ENCODE results near the gene LGI1. TPM values are rescaled to one million over a fixed set of nuclear protein-coding genes. Genes with fewer than 3 reads are reported as not detected.
"Not testable (repeated sequence)": the region's sequence is repeated elsewhere in the genome, so short reads cannot be mapped to it uniquely, and the experiment has no call there.

LGI1 gene
- total and polyA plus RNA-seq, 2 experiments from 2014 or later = not detected

GRCh38 chr10:93820434-93820833, 62.7 kb downstream of the LGI1 start:
- Histone ChIP-seq H3K27ac (no peak overlapping the region), H3K27me3 (peaks cover 10% of the 10 kb centered on the region), H3K36me3 (no peaks in the 10 kb centered on the region), H3K4me3 (no peak overlapping the region), H3K4me1 (ENCODE audit: low read depth) (peaks cover 4% of the 10 kb centered on the region), H3K9me3 (ENCODE audit: low read depth) (no peaks in the 10 kb centered on the region)
- no peak for TF ChIP-seq CTCF (IDR thresholded peaks at IDR 0.05; ENCODE audit: low read depth, low read length)
- no peak for DNase-seq (ENCODE audit: low read depth in 1 of 2, low spot score in 1 of 2)

DNA sequence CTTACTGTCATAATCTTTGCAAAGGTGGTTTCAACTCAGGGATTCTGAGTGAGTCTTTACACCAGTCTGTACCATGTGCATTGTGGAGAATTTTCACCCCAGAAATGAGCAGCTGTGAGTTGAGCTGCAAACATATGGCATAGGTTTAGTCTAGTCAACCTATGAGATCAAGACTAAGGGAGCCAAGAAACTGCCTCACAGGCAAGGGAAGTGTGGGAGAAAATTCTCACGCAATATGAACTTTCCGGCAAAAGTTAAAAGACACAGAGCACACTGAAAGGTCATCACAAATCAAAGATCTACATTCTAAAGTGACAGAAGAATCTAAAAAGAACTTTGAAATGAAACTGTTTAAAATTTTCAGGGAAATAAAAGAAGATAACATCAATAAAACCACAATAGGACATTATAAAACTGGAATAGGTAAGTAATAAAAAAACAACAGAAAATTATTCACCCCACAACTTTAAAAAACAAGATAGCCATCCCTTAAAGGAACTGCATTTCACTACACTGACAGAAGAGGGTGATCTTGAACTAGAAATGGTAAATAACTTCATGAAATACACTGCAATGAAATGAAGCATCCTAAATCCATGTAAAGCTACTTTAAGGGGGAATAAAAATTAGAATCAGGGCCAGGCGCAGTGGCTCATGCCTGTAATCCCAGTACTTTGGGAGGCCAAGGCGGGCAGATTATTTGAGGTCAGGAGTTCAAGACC, 63.5 kb downstream of the LGI1 start:
- Histone ChIP-seq H3K4me1 (ENCODE audit: low read depth) (no peaks in the 10 kb centered on the region), H3K9me3 (ENCODE audit: low read depth) (no peaks in the 10 kb centered on the region), H3K36me3 (no peaks in the 10 kb centered on the region), H3K4me3 (no peak overlapping the region), H3K27me3 (peaks cover 10% of the 10 kb centered on the region), H3K27ac (no peak overlapping the region)
- DNase-seq (ENCODE audit: low read depth in 1 of 2, low spot score in 1 of 2) = peak; percentile 45 to 68
- TF ChIP-seq CTCF (IDR thresholded peaks at IDR 0.05; ENCODE audit: low read depth, low read length) = peak; percentile 53

DNA sequence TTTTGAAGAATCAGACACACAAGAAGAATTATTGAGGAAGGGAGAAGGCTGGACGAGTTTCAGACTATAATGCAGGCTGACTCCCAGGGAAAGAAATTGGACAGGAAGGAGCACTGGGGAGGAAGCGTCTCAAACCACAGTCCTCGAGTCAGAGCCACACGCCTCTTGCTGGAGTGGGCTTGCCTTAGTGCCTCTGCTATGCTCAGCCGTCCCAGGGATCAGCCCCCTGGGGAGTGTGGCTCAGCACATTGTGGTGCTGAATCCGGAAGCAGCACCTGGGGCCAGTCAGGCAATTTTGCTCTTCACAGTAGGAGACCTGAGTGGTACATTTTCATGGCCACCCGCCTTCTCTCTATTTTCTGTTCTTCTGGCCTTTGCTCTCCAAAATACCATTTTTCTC, 68.6 kb downstream of the LGI1 start:
- Histone ChIP-seq H3K36me3 (no peaks in the 10 kb centered on the region), H3K4me1 (ENCODE audit: low read depth) (no peaks in the 10 kb centered on the region), H3K4me3 (no peak overlapping the region)

DNA sequence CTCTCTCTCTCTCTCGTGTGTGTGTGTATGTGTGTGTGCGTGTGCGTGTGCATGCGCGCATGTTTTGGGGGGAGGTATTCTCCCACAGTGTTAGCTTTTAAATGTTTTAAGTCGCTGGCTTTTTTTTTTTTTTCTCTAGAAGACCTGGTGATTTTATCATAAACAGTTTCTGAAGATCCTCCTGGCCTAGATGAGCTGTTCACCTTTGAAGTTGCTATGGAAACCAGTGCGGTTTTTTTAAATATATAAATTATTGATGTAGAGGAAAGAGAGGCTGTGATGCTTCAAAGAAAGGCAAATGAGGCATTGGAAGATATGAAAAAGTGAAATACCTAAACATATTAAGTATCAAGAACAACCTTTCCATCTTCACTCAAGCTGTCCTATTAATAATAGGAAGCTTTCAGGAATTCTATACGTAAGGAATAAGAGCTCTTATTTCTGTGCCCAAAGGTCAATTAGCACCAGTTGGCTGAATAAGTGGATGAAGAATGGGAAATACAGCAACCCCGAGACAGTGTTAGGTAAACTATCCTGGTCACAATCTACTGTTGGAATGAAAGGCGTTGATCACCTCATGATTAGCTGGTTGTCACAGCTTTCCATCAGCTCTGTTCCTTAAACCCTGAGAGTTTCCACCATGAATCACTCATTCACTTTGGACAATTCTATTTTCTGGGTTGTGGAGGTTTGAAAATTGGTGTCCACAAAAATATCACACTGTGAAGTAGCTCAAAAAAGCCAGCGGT, 69.5 kb downstream of the LGI1 start:
- TF ChIP-seq CTCF (IDR thresholded peaks at IDR 0.05; ENCODE audit: low read depth, low read length) = no peak
- Histone ChIP-seq H3K9me3 (ENCODE audit: low read depth) (no peaks in the 10 kb centered on the region), H3K4me3 (no peak overlapping the region), H3K4me1 (ENCODE audit: low read depth) (no peaks in the 10 kb centered on the region), H3K27ac (no peak overlapping the region), H3K36me3 (no peaks in the 10 kb centered on the region), H3K27me3 (no peaks in the 10 kb centered on the region)
- no peak for DNase-seq (ENCODE audit: low read depth in 1 of 2, low spot score in 1 of 2)

More for the DNA sequence above, 68.6 kb downstream of the LGI1 start:
- Histone ChIP-seq H3K27ac (no peak overlapping the region), H3K27me3 (no peaks in the 10 kb centered on the region), H3K9me3 (ENCODE audit: low read depth) (no peaks in the 10 kb centered on the region)
- peak in 1 of 2 donors; percentile 8 for DNase-seq (ENCODE audit: low read depth in 1 of 2, low spot score in 1 of 2)
- TF ChIP-seq CTCF (IDR thresholded peaks at IDR 0.05; ENCODE audit: low read depth, low read length) = no peak

DNA sequence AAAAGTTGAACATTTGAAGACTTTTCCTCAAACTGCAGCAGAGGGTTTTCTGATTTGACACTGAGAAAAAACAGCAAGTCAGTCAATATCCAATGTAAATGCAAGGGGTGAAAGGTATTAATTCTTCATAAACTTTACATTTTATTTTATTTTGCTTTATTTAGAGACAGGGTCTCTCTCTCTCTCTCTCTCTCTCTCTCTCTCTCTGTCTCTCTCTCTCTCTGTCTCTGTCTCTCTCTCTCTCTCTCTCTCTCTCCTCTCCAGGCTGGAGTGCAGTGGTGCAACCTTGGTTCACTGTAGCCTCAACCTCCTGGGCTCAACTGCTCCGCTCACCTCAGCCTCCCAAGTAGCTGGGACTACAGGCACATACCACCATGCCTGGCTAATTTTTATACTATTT, 73.3 kb downstream of the LGI1 start:
- H3K4me1 ChIP-seq (ENCODE audit: low read depth); H3K4me3 ChIP-seq; H3K27me3 ChIP-seq; H3K27ac ChIP-seq; DNase-seq (ENCODE audit: low read depth in 1 of 2, low spot score in 1 of 2); H3K9me3 ChIP-seq (ENCODE audit: low read depth); H3K36me3 ChIP-seq: not testable (repeated sequence)

- TF ChIP-seq CTCF (IDR thresholded peaks at IDR 0.05; ENCODE audit: low read depth, low read length) = no peak
- DNase-seq (ENCODE audit: low read depth in 1 of 2, low spot score in 1 of 2) = no peak
- Histone ChIP-seq H3K36me3 (no peaks in the 10 kb centered on the region), H3K9me3 (ENCODE audit: low read depth) (no peaks in the 10 kb centered on the region), H3K4me1 (ENCODE audit: low read depth) (no peaks in the 10 kb centered on the region), H3K27me3 (peaks cover 3% of the 10 kb centered on the region), H3K4me3 (no peak overlapping the region), H3K27ac (no peak overlapping the region)
Observed at GRCh38 chr10:93835770-93836169, 78.0 kb downstream of the LGI1 start.

All from cardiac muscle cell (in vitro differentiated cells and primary cell).